Stimulated activated CD4-positive, alpha-beta T cell treated with anti-CD3 and anti-CD28 coated beads, TNF-alpha, amount 100 ng/mL, for 1 hour (primary cell): ENCODE data around the gene SPECC1L.

Experiments used
- DNase-seq, 3 donors: peaks; one replicate each; pipeline ENCODE4 v3.0.0-alpha.2; 2020; ENCODE audit warnings: low read depth in 3 of 3, low spot score in 1 of 3

SPECC1L gene

GRCh38 chr22:24359452-24360120 lies 89.0 kb downstream of the SPECC1L start:
- no peak for DNase-seq

- DNase-seq = no peak
Observed at GRCh38 chr22:24361976-24362646, 91.5 kb downstream of the SPECC1L start.

GRCh38 chr22:24363243-24363642 lies 92.6 kb downstream of the SPECC1L start:
- DNase-seq = no peak

- DNase-seq = no peak
Observed at GRCh38 chr22:24366701-24367100, 96.1 kb downstream of the SPECC1L start.

- DNase-seq = no peak
Observed at GRCh38 chr22:24367841-24368240, 97.2 kb downstream of the SPECC1L start.

- no peak for DNase-seq
Observed at GRCh38 chr22:24370401-24370800, 99.8 kb downstream of the SPECC1L start.

- DNase-seq = no peak
Observed at GRCh38 chr22:24376002-24376401, 105.4 kb downstream of the SPECC1L start.

- no peak for DNase-seq
Observed at GRCh38 chr22:24376586-24376985, 106.0 kb downstream of the SPECC1L start.

GRCh38 chr22:24379536-24379935 lies 108.9 kb downstream of the SPECC1L start:
- DNase-seq = no peak

GRCh38 chr22:24380220-24380904 lies 109.7 kb downstream of the SPECC1L start:
- no peak for DNase-seq

GRCh38 chr22:24380905-24381230 lies 110.2 kb downstream of the SPECC1L start:
- no peak for DNase-seq

GRCh38 chr22:24383061-24383460 lies 112.4 kb downstream of the SPECC1L start:
- DNase-seq = no peak

- DNase-seq = no peak
Observed at GRCh38 chr22:24384131-24384530, 113.5 kb downstream of the SPECC1L start.

GRCh38 chr22:24386937-24387471 lies 116.4 kb downstream of the SPECC1L start:
- no peak for DNase-seq

GRCh38 chr22:24389680-24390079 lies 119.0 kb downstream of the SPECC1L start:
- no peak for DNase-seq

- no peak for DNase-seq
Observed at GRCh38 chr22:24390156-24390555, 119.5 kb downstream of the SPECC1L start.

- no peak for DNase-seq
Observed at GRCh38 chr22:24390576-24390975, 119.9 kb downstream of the SPECC1L start.

GRCh38 chr22:24391836-24392217 lies 121.2 kb downstream of the SPECC1L start:
- no peak for DNase-seq

- no peak for DNase-seq
Observed at GRCh38 chr22:24392218-24392931, 121.7 kb downstream of the SPECC1L start.

- no peak for DNase-seq
Observed at GRCh38 chr22:24393012-24393559, 122.5 kb downstream of the SPECC1L start.

GRCh38 chr22:24393848-24394247 lies 123.2 kb downstream of the SPECC1L start:
- DNase-seq = no peak
